IPS DF 6.9 (cell line): ENCODE measurements around the gene UBE2F.
A peak's percentile ranks its signal among the peaks of the same experiment; 100 is the strongest.
"Not testable (repeated sequence)": the region's sequence is repeated elsewhere in the genome, so short reads cannot be mapped to it uniquely, and the experiment has no call there.

Source experiments
- DNase-seq: peaks from one replicate; pipeline ENCODE4 v3.0.0-alpha.2; 2013; ENCODE audit warnings: low read depth, low spot score
- H3K27ac ChIP-seq: one replicate; pipeline ENCODE4 v1.5.1; 2013; ENCODE audit warnings: low read length, control low read depth
- H3K27me3 ChIP-seq: 2 replicates; pipeline ENCODE4 v1.6.1; 2013; ENCODE audit warnings: mild to moderate bottlenecking, low read length; ENCODE audit not compliant: control insufficient read depth, insufficient read depth
- H3K36me3 ChIP-seq: 2 replicates; pipeline ENCODE4 v1.6.1; 2013; ENCODE audit warnings: low read length; ENCODE audit not compliant: control insufficient read depth, insufficient read depth
- H3K4me1 ChIP-seq: 2 replicates; pipeline ENCODE4 v1.6.1; 2013; ENCODE audit warnings: low read length; ENCODE audit not compliant: control insufficient read depth, insufficient read depth
- H3K4me3 ChIP-seq: 2 replicates; pipeline ENCODE4 v1.5.1; 2013; ENCODE audit warnings: mild to moderate bottlenecking, low read length
- H3K9me3 ChIP-seq: 2 replicates; pipeline ENCODE4 v1.6.1; 2013; ENCODE audit warnings: low read length, inconsistent platforms; ENCODE audit not compliant: control insufficient read depth, insufficient read depth
- WGBS: extraction: QIAGEN DNeasy Blood & Tissue Kit; methylation state at CpG from one replicate; pipeline ENCODE4 v1.1.7; 2013; ENCODE audit warnings: mixed read lengths, missing lambda C conversion rate; ENCODE audit not compliant: insufficient read length, insufficient coverage; 5-methylcytosine and 5-hydroxymethylcytosine counted together

UBE2F gene

GRCh38 chr2:238060542-238061314 is 93.9 kb downstream of the UBE2F start, which contains the start of gene SCLY:
SCLY (plus strand) TSS chr2:238061001; CDS start chr2:238061055, 54 bp downstream.
- DNase-seq, result peak; percentile 89
- Histone ChIP-seq H3K4me1 (no peaks in the 10 kb centered on the region; the same call in 1 of the 2 replicates), H3K27me3 (no peaks in the 10 kb centered on the region), H3K9me3 (no peaks in the 10 kb centered on the region), H3K4me3 (peak within 1 kb of the TSS; percentile 82), H3K27ac (no peak within 1 kb of the TSS), H3K36me3 (no peaks in the 10 kb centered on the region; the same call in 1 of the 2 replicates)
- no CpG with 5 or more reads among the region's 98 CpGs for WGBS

DNA sequence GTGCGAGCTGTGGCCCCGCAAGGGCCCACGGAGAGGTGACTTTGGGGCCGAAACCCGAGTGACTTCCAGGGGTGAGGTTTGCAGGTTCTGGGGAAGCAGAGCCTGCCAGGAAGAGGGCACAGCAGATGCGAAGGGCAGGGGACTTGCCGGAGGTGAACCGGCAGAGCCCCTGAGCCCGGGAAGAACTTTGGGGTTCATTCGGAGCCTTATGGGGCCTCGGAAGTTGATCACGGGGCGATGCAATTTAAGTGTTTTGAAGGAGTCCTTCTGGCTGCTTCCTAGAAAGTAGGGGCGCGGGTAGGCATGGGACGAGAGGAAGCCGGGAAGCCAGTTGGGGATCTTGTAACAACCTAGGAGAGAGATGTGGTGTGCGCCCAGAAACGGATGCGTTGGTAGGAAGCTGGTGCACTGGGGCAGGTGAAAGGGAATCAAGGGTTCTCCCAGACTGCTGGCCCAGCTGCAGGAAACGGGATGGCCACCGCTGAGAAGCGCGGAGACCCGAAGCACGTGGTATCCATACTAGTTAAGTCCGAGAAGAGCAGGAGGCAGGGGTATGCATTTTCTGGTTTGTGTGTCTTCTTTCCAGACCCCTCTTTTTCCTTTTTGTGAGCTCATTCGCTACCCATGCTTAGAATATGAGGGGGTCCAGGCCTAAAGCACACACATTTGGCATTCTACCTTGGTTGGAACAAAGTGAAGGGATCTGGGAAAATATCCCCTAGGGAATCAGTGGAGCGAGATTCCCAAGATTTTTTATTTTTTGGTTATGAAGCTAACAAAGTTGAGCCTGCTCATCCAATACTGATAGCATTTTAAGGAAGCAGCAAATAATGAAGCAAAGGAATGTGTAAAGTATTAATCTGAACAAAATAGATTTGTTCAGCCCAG is 94.7 kb downstream of the UBE2F start:
- Histone ChIP-seq H3K4me1 (no peaks in the 10 kb centered on the region; the same call in 1 of the 2 replicates), H3K36me3 (peaks cover 5% of the 10 kb centered on the region), H3K4me3 (peak overlapping the region; percentile 82), H3K27me3 (no peaks in the 10 kb centered on the region), H3K27ac (no peak overlapping the region), H3K9me3 (no peaks in the 10 kb centered on the region)
- no CpG with 5 or more reads among the region's 29 CpGs for WGBS
- peak; percentile 22 for DNase-seq

GRCh38 chr2:238063414-238064189 is 96.8 kb downstream of the UBE2F start:
- H3K4me3 ChIP-seq, result no peak overlapping the region
- WGBS, result no CpG with 5 or more reads among the region's 8 CpGs
- DNase-seq, result no peak
- H3K9me3 ChIP-seq, result no peaks in the 10 kb centered on the region
- H3K36me3 ChIP-seq, result peaks cover 11% of the 10 kb centered on the region
- no peaks in the 10 kb centered on the region; the same call in 1 of the 2 replicates for H3K4me1 ChIP-seq
- H3K27me3 ChIP-seq, result no peaks in the 10 kb centered on the region
- H3K27ac ChIP-seq, result no peak overlapping the region

DNA sequence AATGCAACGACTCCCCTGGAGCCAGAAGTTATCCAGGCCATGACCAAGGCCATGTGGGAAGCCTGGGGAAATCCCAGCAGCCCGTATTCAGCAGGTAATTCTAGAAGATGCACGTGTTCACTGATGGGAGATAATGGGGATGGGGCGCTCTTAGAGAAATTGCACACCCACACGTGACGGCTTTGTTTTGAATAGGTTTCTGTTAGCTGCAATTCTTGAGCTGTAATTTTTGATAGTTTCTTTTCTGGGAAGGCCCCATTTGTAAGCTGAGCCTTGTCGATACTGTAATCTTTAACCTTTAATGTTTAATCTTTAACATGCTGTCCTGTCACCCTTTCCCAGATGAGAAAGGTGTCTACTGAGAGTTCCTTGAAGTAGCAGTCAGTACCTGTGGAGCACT is 97.6 kb downstream of the UBE2F start:
- Histone ChIP-seq H3K4me1 (no peaks in the 10 kb centered on the region; the same call in 1 of the 2 replicates), H3K27me3 (no peaks in the 10 kb centered on the region), H3K27ac (no peak overlapping the region), H3K36me3 (peaks cover 14% of the 10 kb centered on the region), H3K9me3 (no peaks in the 10 kb centered on the region), H3K4me3 (no peak overlapping the region)
- no peak for DNase-seq
- no CpG with 5 or more reads among the region's 7 CpGs for WGBS

GRCh38 chr2:238065071-238065846 is 98.4 kb downstream of the UBE2F start:
- Histone ChIP-seq H3K4me1 (no peaks in the 10 kb centered on the region; the same call in 1 of the 2 replicates), H3K27ac (no peak overlapping the region), H3K4me3 (no peak overlapping the region), H3K9me3 (no peaks in the 10 kb centered on the region), H3K27me3 (no peaks in the 10 kb centered on the region), H3K36me3 (peaks cover 20% of the 10 kb centered on the region)
- no peak for DNase-seq
- WGBS, result no CpG with 5 or more reads among the region's 18 CpGs

- Histone ChIP-seq H3K36me3 (peaks cover 20% of the 10 kb centered on the region), H3K27ac (no peak overlapping the region), H3K9me3 (no peaks in the 10 kb centered on the region), H3K4me3 (no peak overlapping the region), H3K27me3 (no peaks in the 10 kb centered on the region), H3K4me1 (no peaks in the 10 kb centered on the region; the same call in 1 of the 2 replicates)
- DNase-seq, result no peak
- no CpG with 5 or more reads among the region's 9 CpGs for WGBS
Measured at GRCh38 chr2:238066218-238066617, 99.4 kb downstream of the UBE2F start.

DNA sequence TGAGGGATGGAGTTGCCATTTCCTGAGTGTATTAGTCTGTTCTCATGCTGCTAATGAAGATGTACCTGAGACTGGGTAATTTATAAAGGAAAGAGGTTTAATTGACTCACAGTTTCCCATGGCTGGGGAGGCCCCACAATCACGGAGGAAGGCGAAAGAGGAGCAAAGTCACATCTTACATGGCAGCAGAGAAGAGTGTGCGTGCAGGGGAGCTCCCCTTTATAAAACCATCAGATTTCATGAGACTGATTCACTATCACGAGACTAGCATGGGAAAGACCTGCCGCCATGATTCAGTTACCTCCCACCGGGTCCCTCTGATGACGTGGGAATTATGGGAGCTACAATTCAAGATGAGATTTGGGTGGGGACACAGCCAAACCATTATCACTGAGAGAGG is 99.9 kb downstream of the UBE2F start:
- H3K4me3 ChIP-seq, H3K27ac ChIP-seq, H3K9me3 ChIP-seq, H3K4me1 ChIP-seq, DNase-seq, H3K27me3 ChIP-seq: not testable (repeated sequence)
- no CpG with 5 or more reads among the region's 7 CpGs for WGBS
- peaks cover 20% of the 10 kb centered on the region for H3K36me3 ChIP-seq

- H3K27me3 ChIP-seq, result no peaks in the 10 kb centered on the region
- WGBS, result no CpG with 5 or more reads among the region's 7 CpGs
- H3K36me3 ChIP-seq, result peaks cover 20% of the 10 kb centered on the region
Measured at GRCh38 chr2:238067939-238068338, 101.1 kb downstream of the UBE2F start.

DNA sequence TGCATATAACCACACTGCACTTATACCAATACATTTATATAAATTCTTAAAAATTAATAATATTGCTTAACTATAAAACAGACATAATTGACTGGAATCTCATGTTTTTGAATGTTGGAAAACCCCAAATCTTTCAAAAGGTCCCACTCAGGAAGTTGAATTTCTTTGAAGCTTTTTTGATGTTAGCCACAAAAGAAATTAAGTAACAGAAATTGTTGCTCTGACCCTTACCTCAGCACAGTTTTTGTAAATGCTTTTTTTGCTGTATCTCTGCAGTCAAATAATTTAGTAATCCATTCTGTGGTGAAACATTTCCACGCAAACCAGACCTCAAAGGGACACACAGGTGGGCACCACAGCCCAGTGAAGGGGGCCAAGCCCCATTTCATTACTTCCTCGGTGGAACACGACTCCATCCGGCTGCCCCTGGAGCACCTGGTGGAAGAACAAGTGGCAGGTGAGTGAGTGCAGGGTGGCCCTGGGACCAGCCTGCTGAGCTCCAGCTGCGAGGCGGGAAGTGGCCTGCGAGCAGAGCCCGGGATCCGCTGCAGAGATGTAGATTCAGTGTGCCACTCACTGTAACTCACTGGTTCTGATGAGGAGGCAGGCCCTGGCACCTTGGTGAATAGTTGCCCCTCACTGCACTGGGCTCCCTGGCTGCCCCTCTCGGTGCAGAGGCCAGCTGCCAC is 102.4 kb downstream of the UBE2F start:
- peaks cover 20% of the 10 kb centered on the region for H3K36me3 ChIP-seq
- no CpG with 5 or more reads among the region's 10 CpGs for WGBS

More at GRCh38 chr2:238067939-238068338, 101.1 kb downstream of the UBE2F start:
- no peak for DNase-seq
- Histone ChIP-seq H3K4me3 (no peak overlapping the region), H3K9me3 (no peaks in the 10 kb centered on the region), H3K4me1 (no peaks in the 10 kb centered on the region; the same call in 1 of the 2 replicates), H3K27ac (no peak overlapping the region)

More for the DNA sequence above, 102.4 kb downstream of the UBE2F start:
- H3K4me3 ChIP-seq, result no peak overlapping the region
- DNase-seq, result no peak
- H3K27me3 ChIP-seq, result no peaks in the 10 kb centered on the region
- no peaks in the 10 kb centered on the region; the same call in 1 of the 2 replicates for H3K4me1 ChIP-seq
- H3K9me3 ChIP-seq, result no peaks in the 10 kb centered on the region
- no peak overlapping the region for H3K27ac ChIP-seq
